MM.1S (cell line): ENCODE measurements around the gene MSI2.

ENCODE experiments used
- DNase-seq: peaks from one replicate; pipeline ENCODE4 v3.0.0-alpha.2; 2015
- H2AFZ ChIP-seq: fragments of 300-600 bp; sonication (generic); 2 replicates; pipeline ENCODE4 v1.6.0; 2016; ENCODE audit warnings: antibody characterized with exemption, low read length
- H3F3A ChIP-seq: fragments of 300-600 bp; sonication (generic); 2 replicates; pipeline ENCODE4 v1.6.1; 2016; ENCODE audit warnings: mild to moderate bottlenecking, antibody characterized with exemption, low read length, moderate library complexity, mixed read lengths; ENCODE audit not compliant: insufficient read depth
- H3K27ac ChIP-seq: fragments of 300-600 bp; sonication (generic); 2 replicates; pipeline ENCODE4 v1.5.1; 2016; ENCODE audit warnings: mild to moderate bottlenecking, low read length
- H3K27me3 ChIP-seq: fragments of 300-600 bp; sonication (generic); replicated peaks from 2 replicates; pipeline ENCODE4 v1.6.0; 2016; ENCODE audit warnings: low read length; ENCODE audit not compliant: insufficient read depth
- H3K36me3 ChIP-seq: fragments of 300-600 bp; sonication (generic); replicated peaks from 2 replicates; pipeline ENCODE4 v1.6.1; 2016; ENCODE audit warnings: mild to moderate bottlenecking, low read length, mixed read lengths; ENCODE audit not compliant: insufficient read depth
- H3K4me1 ChIP-seq: fragments of 300-600 bp; sonication (generic); 2 replicates; pipeline ENCODE4 v1.6.1; 2016; ENCODE audit warnings: low read length, mixed read lengths
- H3K4me2 ChIP-seq: fragments of 300-600 bp; sonication (generic); 2 replicates; pipeline ENCODE4 v1.6.0; 2016; ENCODE audit warnings: low read depth, low read length
- H3K4me3 ChIP-seq: fragments of 300-600 bp; sonication (generic); 2 replicates; pipeline ENCODE4 v1.5.1; 2016; ENCODE audit warnings: low read length, mixed read lengths
- H3K79me2 ChIP-seq: fragments of 300-600 bp; sonication (generic); 2 replicates; pipeline ENCODE4 v1.6.1; 2016; ENCODE audit warnings: mixed run types, low read length, mixed read lengths
- H3K9ac ChIP-seq: fragments of 300-600 bp; sonication (generic); 2 replicates; pipeline ENCODE4 v1.6.1; 2016; ENCODE audit warnings: low read length, mixed read lengths
- H3K9me2 ChIP-seq: fragments of 300-600 bp; sonication (generic); replicated peaks from 2 replicates; pipeline ENCODE4 v1.6.1; 2016; ENCODE audit warnings: mild to moderate bottlenecking, low read length, mixed read lengths; ENCODE audit not compliant: insufficient read depth
- H3K9me3 ChIP-seq: fragments of 300-600 bp; sonication (generic); replicated peaks from 2 replicates; pipeline ENCODE4 v1.6.1; 2016; ENCODE audit warnings: mild to moderate bottlenecking, low read length, mixed read lengths; ENCODE audit not compliant: insufficient read depth
- H4K20me1 ChIP-seq: fragments of 300-600 bp; sonication (generic); 2 replicates; pipeline ENCODE4 v1.6.1; 2016; ENCODE audit warnings: mild to moderate bottlenecking, low read length, moderate library complexity, mixed read lengths; ENCODE audit not compliant: insufficient read depth
- EZH2 ChIP-seq: fragments of 300-600 bp; sonication (generic); optimal IDR thresholded peaks from 2 replicates; pipeline ENCODE3; 2017; ENCODE audit warnings: low read depth, mild to moderate bottlenecking, antibody characterized with exemption, low read length, mixed read lengths
- EZH2phosphoT487 ChIP-seq: fragments of 300-600 bp; sonication (generic); IDR thresholded peaks from 2 replicates; pipeline ENCODE4 v1.6.1; 2018; ENCODE audit warnings: antibody characterized with exemption, low read length
- TF ChIP-seq, protein P1 (sequence below): fragments of 300-600 bp; sonication (generic); IDR thresholded peaks from 2 replicates; pipeline ENCODE4 v1.5.1; 2016; ENCODE audit warnings: antibody characterized with exemption, low read length, mixed read lengths

The MSI2 gene

DNA sequence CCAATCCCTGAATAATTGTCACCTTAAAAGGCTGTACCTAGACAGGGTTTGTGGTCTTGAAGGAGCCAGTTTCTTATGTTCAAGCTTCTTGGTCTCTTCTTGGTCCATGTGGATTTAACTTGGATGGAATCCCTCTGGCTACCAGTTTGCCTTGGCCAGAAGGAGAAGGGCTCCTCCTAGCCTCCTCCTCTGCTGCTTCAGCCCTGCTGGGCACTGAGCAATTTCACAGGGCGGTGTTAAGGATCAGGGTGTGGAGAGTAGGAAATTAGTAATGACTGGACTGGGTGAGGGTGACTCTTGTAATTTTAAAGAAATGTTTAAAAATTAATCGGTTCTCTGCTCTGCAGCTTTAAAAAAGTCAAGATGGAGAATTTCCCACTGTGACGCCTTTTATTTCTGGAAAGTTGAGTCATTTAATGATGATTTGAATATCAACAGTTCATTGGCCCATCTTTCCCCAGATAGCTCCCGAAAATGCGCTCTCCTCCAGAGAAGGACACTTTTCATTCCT is 96.4 kb downstream of the MSI2 start:
- H3K9me3 ChIP-seq = no peaks in the 10 kb centered on the region
- no peaks in the 10 kb centered on the region for H3K36me3 ChIP-seq
- H3K27me3 ChIP-seq = no peaks in the 10 kb centered on the region
- no peak for DNase-seq
- H2AFZ ChIP-seq = no peak overlapping the region
- H3K79me2 ChIP-seq = peaks cover 71% of the 10 kb centered on the region
- peaks cover 38% of the 10 kb centered on the region for H3F3A ChIP-seq
- H3K9ac ChIP-seq = no peak overlapping the region
- TF ChIP-seq, protein P1, sequence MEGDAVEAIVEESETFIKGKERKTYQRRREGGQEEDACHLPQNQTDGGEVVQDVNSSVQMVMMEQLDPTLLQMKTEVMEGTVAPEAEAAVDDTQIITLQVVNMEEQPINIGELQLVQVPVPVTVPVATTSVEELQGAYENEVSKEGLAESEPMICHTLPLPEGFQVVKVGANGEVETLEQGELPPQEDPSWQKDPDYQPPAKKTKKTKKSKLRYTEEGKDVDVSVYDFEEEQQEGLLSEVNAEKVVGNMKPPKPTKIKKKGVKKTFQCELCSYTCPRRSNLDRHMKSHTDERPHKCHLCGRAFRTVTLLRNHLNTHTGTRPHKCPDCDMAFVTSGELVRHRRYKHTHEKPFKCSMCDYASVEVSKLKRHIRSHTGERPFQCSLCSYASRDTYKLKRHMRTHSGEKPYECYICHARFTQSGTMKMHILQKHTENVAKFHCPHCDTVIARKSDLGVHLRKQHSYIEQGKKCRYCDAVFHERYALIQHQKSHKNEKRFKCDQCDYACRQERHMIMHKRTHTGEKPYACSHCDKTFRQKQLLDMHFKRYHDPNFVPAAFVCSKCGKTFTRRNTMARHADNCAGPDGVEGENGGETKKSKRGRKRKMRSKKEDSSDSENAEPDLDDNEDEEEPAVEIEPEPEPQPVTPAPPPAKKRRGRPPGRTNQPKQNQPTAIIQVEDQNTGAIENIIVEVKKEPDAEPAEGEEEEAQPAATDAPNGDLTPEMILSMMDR = no peak
- TF ChIP-seq EZH2phosphoT487 (no peak), EZH2 (no peak)
- H3K9me2 ChIP-seq = no peaks in the 10 kb centered on the region
- no peaks in the 10 kb centered on the region for H4K20me1 ChIP-seq
- H3K4me2 ChIP-seq = no peak overlapping the region
- H3K4me3 ChIP-seq = no peak overlapping the region
- H3K27ac ChIP-seq = no peak overlapping the region
- peaks cover 45% of the 10 kb centered on the region for H3K4me1 ChIP-seq

DNA sequence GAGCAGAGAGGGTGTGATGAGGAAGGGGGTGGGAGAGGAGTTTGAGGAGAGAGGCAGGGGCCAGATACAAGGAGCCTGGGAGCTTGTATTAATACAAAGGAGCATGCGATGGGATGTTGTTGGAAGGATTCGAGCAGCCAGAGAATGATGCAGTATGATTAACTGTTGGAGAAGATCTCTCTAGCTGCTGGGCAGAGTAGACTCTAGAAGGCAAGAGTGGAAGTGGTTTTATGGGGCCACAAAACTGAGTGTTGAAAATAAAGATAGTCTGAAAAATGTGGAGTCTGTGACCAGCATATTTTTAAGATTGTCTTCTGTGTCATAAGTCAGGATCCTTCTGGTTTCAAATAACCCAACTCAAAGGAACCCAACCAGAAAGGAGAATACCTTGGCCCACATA is 98.3 kb downstream of the MSI2 start:
- H3F3A ChIP-seq = peaks cover 49% of the 10 kb centered on the region
- TF ChIP-seq EZH2 = no peak
- no peak for TF ChIP-seq EZH2phosphoT487
- TF ChIP-seq, protein P1 = no peak
- H3K9me2 ChIP-seq = no peaks in the 10 kb centered on the region
- H3K27ac ChIP-seq = peak overlapping the region; percentile 97
- DNase-seq = no peak
- H3K9ac ChIP-seq = 0 out of 2 replicates have a peak overlapping the region, but pooled peaks have one; percentile 89
- no peak overlapping the region for H2AFZ ChIP-seq
- peak overlapping the region; percentile 91; the same call in 1 of the 2 replicates for H3K4me2 ChIP-seq
- no peaks in the 10 kb centered on the region for H3K9me3 ChIP-seq
- no peaks in the 10 kb centered on the region for H3K27me3 ChIP-seq
- H3K36me3 ChIP-seq = no peaks in the 10 kb centered on the region
- peaks cover 71% of the 10 kb centered on the region for H3K79me2 ChIP-seq
- H3K4me3 ChIP-seq = no peak overlapping the region
- H4K20me1 ChIP-seq = no peaks in the 10 kb centered on the region
- peaks cover 64% of the 10 kb centered on the region for H3K4me1 ChIP-seq

DNA sequence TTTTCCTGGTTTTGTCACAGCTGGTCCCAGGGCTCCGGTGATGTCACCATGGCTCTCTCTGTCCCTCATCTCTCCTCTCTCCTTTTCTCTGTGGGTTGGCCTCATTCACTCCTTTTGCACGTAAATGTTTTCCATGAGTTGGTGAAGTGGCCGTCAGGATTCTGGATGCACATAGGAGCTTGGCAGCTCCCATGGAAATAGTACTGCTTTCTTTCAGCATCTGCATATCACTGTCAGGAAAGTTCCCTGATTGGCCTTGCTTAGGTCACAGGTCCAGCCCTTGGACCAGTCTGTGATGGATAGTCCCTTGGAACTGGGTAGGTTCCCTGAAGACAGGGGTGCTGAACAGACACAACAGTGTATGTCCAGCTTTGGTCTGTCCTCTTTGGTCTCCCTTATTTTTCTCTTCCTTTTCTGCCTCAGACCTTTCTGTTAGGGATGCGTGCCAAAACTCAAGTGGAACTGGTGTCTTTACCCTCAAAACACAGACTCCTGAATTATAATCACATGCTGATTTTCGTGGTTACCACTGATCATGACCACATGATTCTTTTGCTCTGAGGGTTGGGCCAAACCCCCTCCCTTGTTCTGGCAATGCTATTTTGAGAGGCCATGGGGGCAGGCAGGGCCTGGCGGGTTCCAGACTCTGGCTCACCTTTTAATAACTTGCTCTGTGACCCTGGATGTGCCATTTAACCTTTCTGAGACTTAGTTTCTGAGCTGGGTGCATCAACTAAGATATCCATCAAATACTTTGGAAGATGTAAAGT is 99.0 kb downstream of the MSI2 start:
- H3K27ac ChIP-seq = peak overlapping the region; percentile 97
- H3K9me2 ChIP-seq = no peaks in the 10 kb centered on the region
- peaks cover 71% of the 10 kb centered on the region for H3K79me2 ChIP-seq
- peaks cover 70% of the 10 kb centered on the region for H3K4me1 ChIP-seq
- H3K9me3 ChIP-seq = no peaks in the 10 kb centered on the region
- peak overlapping the region; percentile 91; the same call in 1 of the 2 replicates for H3K4me2 ChIP-seq
- DNase-seq = peak; percentile 67
- peaks cover 49% of the 10 kb centered on the region for H3F3A ChIP-seq
- peak overlapping the region; percentile 18; the same call in 1 of the 2 replicates for H3K4me3 ChIP-seq
- H3K9ac ChIP-seq = peak overlapping the region; percentile 89
- H3K27me3 ChIP-seq = no peaks in the 10 kb centered on the region
- no peak for TF ChIP-seq EZH2phosphoT487
- no peak for TF ChIP-seq EZH2
- TF ChIP-seq, protein P1 = no peak
- H2AFZ ChIP-seq = no peak overlapping the region
- no peaks in the 10 kb centered on the region for H3K36me3 ChIP-seq
- H4K20me1 ChIP-seq = no peaks in the 10 kb centered on the region
